ENCODE measurements around the gene OSBPL8. TPM values are rescaled to one million over a fixed set of nuclear protein-coding genes. Genes with fewer than 3 reads are reported as not detected.

OSBPL8 gene
- total and polyA plus RNA-seq, 12 donors: 3.7 to 154 (median 45.1) TPM

- TF ChIP-seq POLR2A (IDR thresholded peaks at IDR 0.05) (no peak), CTCF (IDR thresholded peaks at IDR 0.05) (no peak)
- Histone ChIP-seq H3K27ac (no peak overlapping the region), H3K27me3 (no peaks in the 10 kb centered on the region), H3K9me3 (replicated peaks in 1 of 3) (no peaks in the 10 kb centered on the region), H3K4me1 (replicated peaks in 1 of 2) (no peaks in the 10 kb centered on the region), H3K4me3 (no peak overlapping the region), H3K36me3 (replicated peaks in 1 of 2) (no peaks in the 10 kb centered on the region)
- DNase-seq: no peak
- intact Hi-C loops (cut with DNase I): no loop called here
Observed at GRCh38 chr12:76410371-76410770, 149.2 kb downstream of the OSBPL8 start.

- no peaks in the 10 kb centered on the region for H3K4me1 ChIP-seq (replicated peaks in 1 of 2)
- H3K36me3 ChIP-seq (replicated peaks in 1 of 2): no peaks in the 10 kb centered on the region
- H3K4me3 ChIP-seq: no peak overlapping the region
- DNase-seq: no peak
- WGBS, 4 donors: 54 to 58% (median 56%) methylated on average over 1 of the region's 1 CpG
- no peaks in the 10 kb centered on the region for H3K9me3 ChIP-seq (replicated peaks in 1 of 3)
- no peaks in the 10 kb centered on the region for H3K27me3 ChIP-seq
- intact Hi-C loops (cut with DNase I): no loop called here
- no peak overlapping the region for H3K27ac ChIP-seq
- TF ChIP-seq POLR2A (IDR thresholded peaks at IDR 0.05): no peak
- TF ChIP-seq CTCF (IDR thresholded peaks at IDR 0.05): no peak
Observed at GRCh38 chr12:76409074-76409473, 150.5 kb downstream of the OSBPL8 start.

- Histone ChIP-seq H3K9me3 (replicated peaks in 1 of 3) (no peaks in the 10 kb centered on the region), H3K4me3 (no peak overlapping the region), H3K36me3 (replicated peaks in 1 of 2) (no peaks in the 10 kb centered on the region), H3K4me1 (replicated peaks in 1 of 2) (no peaks in the 10 kb centered on the region), H3K27me3 (no peaks in the 10 kb centered on the region), H3K27ac (no peak overlapping the region)
- DNase-seq: no peak
- no peak for TF ChIP-seq POLR2A (IDR thresholded peaks at IDR 0.05)
- TF ChIP-seq CTCF (IDR thresholded peaks at IDR 0.05): no peak
- WGBS, 4 donors: 95 to 99% (median 97%) methylated on average over 3 of the region's 3 CpGs
- intact Hi-C loops (cut with DNase I): no loop called here
Observed at GRCh38 chr12:76407710-76408109, 151.9 kb downstream of the OSBPL8 start.

- intact Hi-C loops (cut with DNase I): no loop called here
- Histone ChIP-seq H3K9me3 (replicated peaks in 1 of 3) (no peaks in the 10 kb centered on the region), H3K36me3 (replicated peaks in 1 of 2) (peaks cover 0 to 13% of the 10 kb centered on the region in 2 donors), H3K4me3 (no peak overlapping the region), H3K27me3 (no peaks in the 10 kb centered on the region), H3K4me1 (replicated peaks in 1 of 2) (no peaks in the 10 kb centered on the region), H3K27ac (no peak overlapping the region)
- DNase-seq: no peak
- TF ChIP-seq POLR2A (IDR thresholded peaks at IDR 0.05): no peak
- TF ChIP-seq CTCF (IDR thresholded peaks at IDR 0.05): no peak
Observed at GRCh38 chr12:76402259-76402658, 157.3 kb downstream of the OSBPL8 start.

Data from adrenal gland (tissue), 12 donors.